ENCODE measurements around the gene GPR137.
"Not testable (repeated sequence)": the region's sequence is repeated elsewhere in the genome, so short reads cannot be mapped to it uniquely, and the experiment has no call there.

GPR137 gene, protein sequence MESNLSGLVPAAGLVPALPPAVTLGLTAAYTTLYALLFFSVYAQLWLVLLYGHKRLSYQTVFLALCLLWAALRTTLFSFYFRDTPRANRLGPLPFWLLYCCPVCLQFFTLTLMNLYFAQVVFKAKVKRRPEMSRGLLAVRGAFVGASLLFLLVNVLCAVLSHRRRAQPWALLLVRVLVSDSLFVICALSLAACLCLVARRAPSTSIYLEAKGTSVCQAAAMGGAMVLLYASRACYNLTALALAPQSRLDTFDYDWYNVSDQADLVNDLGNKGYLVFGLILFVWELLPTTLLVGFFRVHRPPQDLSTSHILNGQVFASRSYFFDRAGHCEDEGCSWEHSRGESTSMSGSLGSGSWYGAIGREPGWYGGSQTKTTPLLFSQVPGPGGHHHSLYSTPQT

DNA sequence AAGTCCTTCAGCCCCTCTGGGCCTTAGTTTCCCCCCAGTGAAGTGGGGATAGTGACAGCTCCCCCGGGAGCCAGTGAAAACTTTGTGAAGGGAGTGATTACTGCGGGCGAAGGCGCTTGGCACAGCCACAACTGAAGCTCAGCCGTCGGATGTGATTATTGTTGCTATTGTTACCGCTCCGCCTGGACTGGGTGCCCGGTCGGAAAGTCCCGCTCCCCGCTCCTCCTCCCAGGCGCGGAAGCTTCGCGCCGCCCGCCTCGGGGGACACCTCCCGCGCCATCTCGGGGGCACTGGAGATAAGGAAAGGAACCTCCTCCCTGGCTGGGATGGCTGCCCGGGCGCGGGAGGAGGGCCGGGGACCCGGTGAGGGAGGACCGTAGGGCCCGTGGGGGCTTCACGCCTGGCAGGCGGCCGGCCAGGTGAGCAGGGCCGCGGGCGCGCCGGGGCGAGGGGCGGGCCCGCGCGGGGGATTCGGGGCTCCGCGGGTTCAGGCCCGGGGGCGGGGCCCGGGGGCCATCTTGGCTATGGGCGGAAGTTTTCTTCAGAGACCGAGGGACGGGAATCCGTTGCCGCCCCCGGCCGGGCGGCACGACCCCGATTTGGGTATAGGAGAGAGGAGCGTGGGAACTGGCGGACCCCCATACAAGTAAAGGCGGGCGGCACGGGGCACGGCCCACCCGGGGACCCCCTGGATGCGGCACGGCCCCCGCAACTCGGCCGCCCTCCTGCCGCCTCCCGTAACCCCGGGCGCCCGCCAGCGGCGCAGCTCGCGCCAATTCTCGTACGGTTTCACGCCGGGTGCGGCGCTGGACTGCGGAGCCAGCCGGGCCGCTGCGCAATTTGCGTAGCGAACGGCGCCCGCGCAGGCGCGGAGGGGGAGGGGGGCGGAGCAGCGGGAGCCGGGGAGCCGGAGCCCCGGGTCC, at the start of gene GPR137:
TSS of gene GPR137 (plus strand) at position 887 of the 923 bp plus-strand sequence. CDS start 677 bp downstream, outside the sequence.
- DNase-seq (ENCODE audit: low read depth): no peak

GRCh38 chr11:64237484-64237951, 48.1 kb upstream of the GPR137 start:
- no peak for DNase-seq (ENCODE audit: low read depth)

- DNase-seq (ENCODE audit: low read depth): no peak
These were observed 47.6 kb upstream of the GPR137 start for GRCh38 chr11:64238076-64238475.

- no peak for DNase-seq (ENCODE audit: low read depth)
These were observed 46.6 kb upstream of the GPR137 start for GRCh38 chr11:64238999-64239398.

- DNase-seq (ENCODE audit: low read depth): no peak
These were observed 45.8 kb upstream of the GPR137 start for GRCh38 chr11:64239662-64240434.

DNA sequence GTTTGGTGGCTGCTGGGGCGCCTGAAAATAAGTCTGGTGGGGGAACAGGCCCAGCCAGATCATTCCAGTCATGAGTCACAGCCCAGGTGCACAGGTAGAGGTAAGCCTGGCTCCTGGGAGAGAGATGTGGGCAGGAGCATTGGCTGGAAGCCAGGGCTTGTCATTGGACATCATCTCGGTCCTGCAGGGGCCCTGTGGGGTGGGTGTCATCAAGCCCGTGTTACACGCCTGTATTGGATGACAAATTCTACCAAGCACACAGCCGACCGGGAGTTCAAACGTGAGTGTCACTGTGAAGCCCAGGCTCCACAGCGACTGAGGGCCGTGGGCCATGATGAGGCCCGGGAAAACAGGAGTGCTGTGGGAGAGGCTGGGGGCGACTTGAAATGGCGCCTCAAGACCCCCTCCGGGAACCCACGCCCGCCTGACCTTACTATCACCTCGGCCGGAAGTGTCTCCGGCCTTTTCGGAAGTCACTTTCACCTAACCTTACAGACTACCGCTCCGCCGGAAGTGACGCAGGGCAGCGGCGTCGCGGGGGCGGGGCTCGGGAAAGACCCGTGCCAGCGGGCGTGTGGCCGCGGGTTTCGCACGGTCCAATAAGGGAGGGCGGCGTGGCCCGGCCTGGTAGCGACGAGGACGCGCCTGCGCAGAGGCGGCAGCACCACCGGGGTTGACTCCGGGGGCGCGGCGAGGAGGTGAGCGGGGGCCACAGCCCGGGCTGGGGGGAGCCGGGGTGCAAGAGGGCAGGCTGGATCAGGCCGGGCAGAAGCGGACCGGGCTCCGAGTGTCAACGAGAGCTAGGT, 45.0 kb upstream of the GPR137 start, which contains the start of gene FKBP2:
TSS of gene FKBP2 (plus strand) at position 661 of the 806 bp plus-strand sequence. CDS start 1,293 bp downstream, outside the sequence.
- peak; percentile 94 for DNase-seq (ENCODE audit: low read depth)

DNA sequence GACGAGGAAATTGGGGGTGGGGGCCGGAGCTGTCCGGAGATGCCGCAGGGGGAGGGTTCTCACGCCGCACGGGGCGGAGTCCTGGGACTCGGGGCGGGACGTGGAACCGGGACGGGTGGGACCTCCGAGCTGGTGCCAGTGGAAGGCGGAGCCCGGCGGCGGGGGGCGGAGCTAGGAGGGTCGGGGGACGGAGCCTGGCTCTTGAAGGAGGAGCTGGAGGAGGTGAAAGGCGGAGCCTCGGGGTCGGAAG, 44.5 kb upstream of the GPR137 start:
- peak; percentile 99 for DNase-seq (ENCODE audit: low read depth)

- no peak for DNase-seq (ENCODE audit: low read depth)
These were observed 43.9 kb upstream of the GPR137 start for GRCh38 chr11:64241491-64242374.

GRCh38 chr11:64243236-64243854, 42.3 kb upstream of the GPR137 start:
- no peak for DNase-seq (ENCODE audit: low read depth)

DNA sequence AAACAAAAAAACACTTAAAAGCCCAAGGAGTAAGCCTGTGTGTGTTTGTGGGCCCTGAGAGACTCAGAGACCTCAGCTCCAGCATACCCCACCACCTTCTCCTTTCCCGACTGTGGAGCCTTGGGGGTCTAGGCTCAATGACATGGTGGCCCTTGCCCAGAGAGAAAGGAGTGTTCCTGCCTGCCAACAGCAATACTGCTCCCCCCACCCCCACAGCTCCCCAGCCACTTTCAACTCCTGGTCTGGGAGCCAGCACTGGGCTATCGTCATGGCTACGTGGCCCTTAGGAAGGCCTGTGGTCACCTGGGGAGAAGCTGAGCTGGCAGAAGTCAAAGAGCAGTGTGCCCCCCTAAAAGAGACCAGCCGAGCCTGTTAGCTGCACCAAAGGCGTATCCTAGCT, 41.5 kb upstream of the GPR137 start:
- no peak for DNase-seq (ENCODE audit: low read depth)

DNA sequence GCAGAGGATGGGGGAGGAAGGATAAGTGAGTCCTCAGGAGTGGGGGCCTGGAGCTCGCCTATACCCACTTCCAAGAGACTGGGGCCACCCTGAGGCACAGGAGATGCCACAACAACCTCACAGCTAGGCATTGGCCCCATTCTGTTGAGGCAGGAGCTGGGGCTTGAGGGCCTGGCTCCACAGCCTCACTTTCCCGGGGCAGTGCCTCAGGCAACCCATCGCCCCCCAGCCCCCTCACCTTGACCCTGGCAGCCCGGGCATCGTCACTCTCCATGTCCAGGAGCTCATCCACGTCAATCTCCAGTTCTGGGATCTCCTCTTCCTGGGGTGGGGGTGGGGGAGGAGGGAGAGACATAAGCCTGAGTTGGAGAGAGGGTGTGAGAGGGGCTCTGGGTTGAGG, 40.7 kb upstream of the GPR137 start:
- DNase-seq (ENCODE audit: low read depth): no peak

- DNase-seq (ENCODE audit: low read depth): no peak
These were observed 40.2 kb upstream of the GPR137 start for GRCh38 chr11:64245401-64245796.

- peak; percentile 84 for DNase-seq (ENCODE audit: low read depth)
These were observed 39.6 kb upstream of the GPR137 start for GRCh38 chr11:64245797-64246620.

GRCh38 chr11:64246621-64246870, 39.1 kb upstream of the GPR137 start:
- not testable (repeated sequence) for DNase-seq (ENCODE audit: low read depth)

- DNase-seq (ENCODE audit: low read depth): peak; percentile 76
These were observed 38.5 kb upstream of the GPR137 start, which contains the start of gene PPP1R14B for GRCh38 chr11:64246871-64247728. TSS of gene PPP1R14B (minus strand) at chr11:64246943. CDS start at chr11:64246673, 270 bp downstream.

DNA sequence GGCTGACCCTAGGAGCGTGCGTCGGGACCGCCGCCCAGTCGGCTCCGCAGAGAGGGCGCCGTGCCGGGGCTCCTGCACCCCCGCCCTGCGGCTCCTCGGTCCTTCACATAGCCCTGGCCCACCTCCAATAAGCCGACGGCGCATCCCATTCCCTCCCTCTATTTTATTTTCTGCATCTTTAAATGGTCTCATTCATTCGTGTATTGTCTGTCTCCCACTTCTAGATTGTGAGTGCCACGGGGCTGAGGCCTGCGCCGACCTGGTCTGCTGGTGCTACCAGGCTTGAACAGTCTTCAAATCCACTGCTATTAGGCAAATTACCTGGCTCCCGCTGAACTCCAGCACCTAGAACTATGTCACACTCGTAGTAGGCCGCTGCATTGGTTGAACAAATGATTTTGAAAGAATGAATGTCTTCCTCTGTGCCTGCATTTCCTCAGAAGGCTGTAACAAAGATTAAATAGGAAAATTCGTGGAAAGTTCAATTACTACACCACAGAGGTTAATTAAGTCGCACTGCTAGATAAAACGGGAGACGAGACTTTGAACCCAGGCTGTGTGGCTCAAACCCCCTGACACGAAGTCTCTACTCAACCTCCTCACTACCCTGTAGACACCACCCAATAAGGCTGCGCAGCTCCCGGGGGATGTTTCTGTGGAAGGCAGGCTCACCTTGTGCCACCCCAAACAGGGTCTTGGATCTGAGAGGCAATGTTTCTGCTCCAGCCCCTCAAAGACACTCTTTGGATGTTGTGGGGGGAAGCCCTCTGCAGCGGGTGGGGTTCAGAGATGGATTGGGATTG, 37.7 kb upstream of the GPR137 start:
- DNase-seq (ENCODE audit: low read depth): no peak

- DNase-seq (ENCODE audit: low read depth): no peak
These were observed 37.1 kb upstream of the GPR137 start for GRCh38 chr11:64248578-64248977.
